Measurements from ENCODE around the gene CELSR1.

GRCh38 chr22:46411347-46411746 lies 126.1 kb downstream of the CELSR1 start:
- TF ChIP-seq CTCF (IDR thresholded peaks at IDR 0.05) (no peak), POLR2A (IDR thresholded peaks at IDR 0.05) (no peak)
